Measurements from ENCODE around the gene FBXL17. TPM values are rescaled to one million over a fixed set of nuclear protein-coding genes. Genes with fewer than 3 reads are reported as not detected.

Gene FBXL17
- total RNA-seq, 1 experiment from 2014 or later: 11.6 TPM

- H3K36me3 ChIP-seq (ENCODE audit: control insufficient read depth, insufficient read depth, low read length): no peaks in the 10 kb centered on the region
- H3K4me1 ChIP-seq: peaks cover 7% of the 10 kb centered on the region; the same call in 1 of the 2 replicates
- Mint-ChIP-seq H3K36me3 (ENCODE audit: insufficient read depth, unreplicated experiment) (no peaks in the 10 kb centered on the region), H3K4me1 (ENCODE audit: low read depth, unreplicated experiment) (peaks cover 9% of the 10 kb centered on the region), H3K4me3 (ENCODE audit: unreplicated experiment) (no peak overlapping the region), H3K27me3 (ENCODE audit: insufficient read depth, unreplicated experiment) (no peaks in the 10 kb centered on the region), H3K27ac (ENCODE audit: unreplicated experiment) (no peak overlapping the region), H3K9me3 (ENCODE audit: unreplicated experiment) (no peaks in the 10 kb centered on the region)
- intact Hi-C loops (cut with micrococcal nuclease; ENCODE audit: unreplicated experiment): no loop called here
- CTCF ChIA-PET: no interaction called here
- POLR2A ChIA-PET: no interaction called here
- H3K27me3 ChIP-seq (replicated peaks; ENCODE audit: control insufficient read depth, insufficient read depth, low read length): no peaks in the 10 kb centered on the region
- H3K9me3 ChIP-seq: no peaks in the 10 kb centered on the region
- H3K4me3 ChIP-seq (ENCODE audit: low read depth, low read length): no peak overlapping the region
- BruUV-seq (replicated peaks): no TSS peak
- TF ChIP-seq CTCF (IDR thresholded peaks at IDR 0.05; ENCODE audit: insufficient read depth in 1 of 2, low read depth in 1 of 2, low read length in 1 of 2, severe bottlenecking in 1 of 2, unreplicated experiment in 1 of 2): no peak
- DNase-seq: no peak
These were observed 165.0 kb downstream of the FBXL17 start for GRCh38 chr5:108216890-108217289.

- no peaks in the 10 kb centered on the region for H3K9me3 Mint-ChIP-seq (ENCODE audit: unreplicated experiment)
- H3K27ac Mint-ChIP-seq (ENCODE audit: unreplicated experiment): no peak overlapping the region
- H3K9me3 ChIP-seq: no peaks in the 10 kb centered on the region
- no peaks in the 10 kb centered on the region for H3K27me3 ChIP-seq (replicated peaks; ENCODE audit: control insufficient read depth, insufficient read depth, low read length)
- no peaks in the 10 kb centered on the region for H3K36me3 Mint-ChIP-seq (ENCODE audit: insufficient read depth, unreplicated experiment)
- H3K27me3 Mint-ChIP-seq (ENCODE audit: insufficient read depth, unreplicated experiment): no peaks in the 10 kb centered on the region
- H3K36me3 ChIP-seq (ENCODE audit: control insufficient read depth, insufficient read depth, low read length): no peaks in the 10 kb centered on the region
- DNase-seq: no peak
- H3K4me1 Mint-ChIP-seq (ENCODE audit: low read depth, unreplicated experiment): no peaks in the 10 kb centered on the region
- CTCF ChIA-PET: no interaction called here
- POLR2A ChIA-PET: no interaction called here
- no peak overlapping the region for H3K4me3 Mint-ChIP-seq (ENCODE audit: unreplicated experiment)
- no TSS peak for BruUV-seq (replicated peaks)
- H3K4me1 ChIP-seq: peaks cover 7% of the 10 kb centered on the region; the same call in 1 of the 2 replicates
- TF ChIP-seq CTCF (IDR thresholded peaks at IDR 0.05; ENCODE audit: insufficient read depth in 1 of 2, low read depth in 1 of 2, low read length in 1 of 2, severe bottlenecking in 1 of 2, unreplicated experiment in 1 of 2): no peak
- no peak overlapping the region for H3K4me3 ChIP-seq (ENCODE audit: low read depth, low read length)
- intact Hi-C loops (cut with micrococcal nuclease; ENCODE audit: unreplicated experiment): no loop called here
These were observed 167.0 kb downstream of the FBXL17 start for GRCh38 chr5:108214857-108215256.

GRCh38 chr5:108212775-108213346 is 169.0 kb downstream of the FBXL17 start:
- Histone ChIP-seq H3K27me3 (replicated peaks; ENCODE audit: control insufficient read depth, insufficient read depth, low read length) (no peaks in the 10 kb centered on the region), H3K36me3 (ENCODE audit: control insufficient read depth, insufficient read depth, low read length) (no peaks in the 10 kb centered on the region), H3K4me1 (peaks cover 7% of the 10 kb centered on the region; the same call in 1 of the 2 replicates), H3K9me3 (no peaks in the 10 kb centered on the region), H3K4me3 (ENCODE audit: low read depth, low read length) (no peak overlapping the region)
- no TSS peak for BruUV-seq (replicated peaks)
- ChIA-PET POLR2A (no interaction called here), CTCF (no interaction called here)
- Mint-ChIP-seq H3K36me3 (ENCODE audit: insufficient read depth, unreplicated experiment) (no peaks in the 10 kb centered on the region), H3K27ac (ENCODE audit: unreplicated experiment) (no peak overlapping the region), H3K27me3 (ENCODE audit: insufficient read depth, unreplicated experiment) (no peaks in the 10 kb centered on the region), H3K4me1 (ENCODE audit: low read depth, unreplicated experiment) (no peaks in the 10 kb centered on the region), H3K4me3 (ENCODE audit: unreplicated experiment) (no peak overlapping the region), H3K9me3 (ENCODE audit: unreplicated experiment) (no peaks in the 10 kb centered on the region)
- DNase-seq: peak; percentile 54 to 61
- TF ChIP-seq CTCF (IDR thresholded peaks at IDR 0.05; ENCODE audit: insufficient read depth in 1 of 2, low read depth in 1 of 2, low read length in 1 of 2, severe bottlenecking in 1 of 2, unreplicated experiment in 1 of 2): no peak
- intact Hi-C loops (cut with micrococcal nuclease; ENCODE audit: unreplicated experiment): no loop called here

All from Caco-2 (cell line).